Measurements from ENCODE around the gene MPC1. TPM values are rescaled to one million over a fixed set of nuclear protein-coding genes. Genes with fewer than 3 reads are reported as not detected.
"Not testable (repeated sequence)": the region's sequence is repeated elsewhere in the genome, so short reads cannot be mapped to it uniquely, and the experiment has no call there.

MPC1 gene
- total RNA-seq, 2 donors from 2014 or later: 21.6 to 22.1 TPM

DNA sequence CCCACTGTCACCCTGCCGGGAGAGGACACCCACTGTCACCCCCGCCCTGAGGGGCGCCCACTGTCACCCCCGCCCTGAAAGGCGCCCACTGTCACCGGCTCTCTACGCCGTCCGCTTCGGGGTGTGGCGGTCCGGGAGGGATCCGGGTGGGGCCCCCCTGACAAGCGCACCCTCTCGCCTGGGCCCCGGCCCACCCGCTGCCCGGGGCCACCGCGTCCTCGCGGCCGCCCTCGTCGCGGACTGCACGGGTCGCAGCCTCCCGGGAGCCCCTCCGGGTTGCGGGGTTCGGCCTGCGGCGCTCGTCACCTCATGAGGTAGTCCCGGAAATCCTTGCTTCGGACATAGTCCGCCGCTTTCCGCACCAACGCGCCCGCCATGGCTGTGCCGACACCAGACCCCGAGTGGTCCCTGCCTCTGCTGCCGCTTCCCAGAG, 224 bp downstream of the MPC1 start:
- H3K4me1 Mint-ChIP-seq: peaks cover 9% of the 10 kb centered on the region
- DNase-seq: no peak
- H3K36me3 Mint-ChIP-seq (ENCODE audit: low read depth): no peaks in the 10 kb centered on the region
- no peaks in the 10 kb centered on the region for H3K9me3 ChIP-seq (ENCODE audit: control insufficient read depth, low read length, poor library complexity, severe bottlenecking)
- H3K4me3 Mint-ChIP-seq: peak overlapping the region; percentile 94
- ATAC-seq: no peak
- H3K27me3 Mint-ChIP-seq: no peaks in the 10 kb centered on the region
- no peak overlapping the region for H3K27ac Mint-ChIP-seq

GRCh38 chr6:166381733-166382499, 824 bp downstream of the MPC1 start:
- DNase-seq (peak; percentile 48 to 57 (median 50)), ATAC-seq (peak; percentile 29)
- H3K4me3 Mint-ChIP-seq: peak overlapping the region; percentile 94
- no peaks in the 10 kb centered on the region for H3K9me3 ChIP-seq (ENCODE audit: control insufficient read depth, low read length, poor library complexity, severe bottlenecking)
- peak overlapping the region; percentile 92 for H3K27ac Mint-ChIP-seq
- H3K4me1 Mint-ChIP-seq: peaks cover 9% of the 10 kb centered on the region
- no peaks in the 10 kb centered on the region for H3K27me3 Mint-ChIP-seq
- no peaks in the 10 kb centered on the region for H3K36me3 Mint-ChIP-seq (ENCODE audit: low read depth)

- Mint-ChIP-seq H3K36me3 (ENCODE audit: low read depth) (no peaks in the 10 kb centered on the region), H3K27me3 (no peaks in the 10 kb centered on the region), H3K4me1 (peaks cover 9% of the 10 kb centered on the region), H3K4me3 (peak overlapping the region; percentile 94), H3K27ac (peak overlapping the region; percentile 92)
- no peaks in the 10 kb centered on the region for H3K9me3 ChIP-seq (ENCODE audit: control insufficient read depth, low read length, poor library complexity, severe bottlenecking)
- DNase-seq (no peak), ATAC-seq (no peak)
Observed at GRCh38 chr6:166381381-166381732, 1.4 kb downstream of the MPC1 start.

GRCh38 chr6:166379800-166380199, 2.9 kb downstream of the MPC1 start:
- Mint-ChIP-seq H3K27ac (no peak overlapping the region), H3K4me3 (no peak overlapping the region), H3K4me1 (peaks cover 9% of the 10 kb centered on the region), H3K27me3 (no peaks in the 10 kb centered on the region), H3K36me3 (ENCODE audit: low read depth) (no peaks in the 10 kb centered on the region)
- DNase-seq (no peak), ATAC-seq (no peak)
- H3K9me3 ChIP-seq (ENCODE audit: control insufficient read depth, low read length, poor library complexity, severe bottlenecking): no peaks in the 10 kb centered on the region

DNA sequence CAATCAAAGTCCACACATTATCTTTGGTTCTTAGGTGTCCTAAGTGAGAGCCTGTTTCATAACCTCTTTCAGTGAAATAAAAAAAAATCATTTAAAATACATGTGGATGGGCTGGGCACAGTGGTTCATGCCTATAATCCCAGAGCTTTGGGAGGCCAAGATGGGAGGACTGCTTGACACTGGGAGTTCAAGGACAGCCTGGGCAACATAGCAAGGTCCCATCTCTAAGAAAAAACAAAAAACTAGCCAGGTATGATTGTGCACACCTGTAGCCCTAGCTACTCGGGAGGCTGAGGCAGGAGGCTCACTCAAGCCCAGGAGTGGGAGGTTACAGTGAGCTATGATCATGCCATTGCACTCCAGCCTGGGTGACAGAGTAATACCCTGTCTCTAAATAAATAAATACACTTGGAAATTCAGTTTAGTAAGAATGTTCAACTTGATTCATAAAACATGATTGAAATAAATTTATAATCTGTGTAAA, 3.6 kb downstream of the MPC1 start:
- H3K9me3 ChIP-seq (ENCODE audit: control insufficient read depth, low read length, poor library complexity, severe bottlenecking): no peaks in the 10 kb centered on the region
- Mint-ChIP-seq H3K27ac (no peak overlapping the region), H3K27me3 (no peaks in the 10 kb centered on the region), H3K4me3 (no peak overlapping the region), H3K4me1 (peaks cover 12% of the 10 kb centered on the region), H3K36me3 (ENCODE audit: low read depth) (peaks cover 2% of the 10 kb centered on the region)
- no peak for ATAC-seq
- no peak for DNase-seq

- Mint-ChIP-seq H3K27me3 (no peaks in the 10 kb centered on the region), H3K27ac (no peak overlapping the region), H3K4me3 (no peak overlapping the region), H3K4me1 (peaks cover 12% of the 10 kb centered on the region), H3K36me3 (ENCODE audit: low read depth) (peaks cover 2% of the 10 kb centered on the region)
- no peak for ATAC-seq
- no peaks in the 10 kb centered on the region for H3K9me3 ChIP-seq (ENCODE audit: control insufficient read depth, low read length, poor library complexity, severe bottlenecking)
- DNase-seq: no peak
Observed at GRCh38 chr6:166377721-166378120, 5.0 kb downstream of the MPC1 start.

DNA sequence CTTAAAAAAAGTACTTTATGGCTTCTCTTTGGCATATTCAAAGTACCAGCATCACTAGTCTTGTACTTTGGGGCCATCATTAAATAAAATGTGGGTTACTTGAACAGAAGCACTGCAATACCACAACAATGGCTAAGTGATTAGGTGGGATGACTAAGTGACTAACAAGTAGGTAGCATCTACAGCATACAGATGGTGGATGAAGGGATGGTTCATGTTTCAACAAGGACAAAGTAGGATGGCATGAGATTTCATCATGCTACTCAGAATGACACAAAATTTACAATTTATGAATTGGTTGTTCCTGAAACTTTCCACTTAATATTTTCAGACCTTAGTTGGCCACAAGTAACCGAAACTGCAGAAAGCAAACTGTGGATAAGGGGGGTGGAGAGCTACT, 7.7 kb downstream of the MPC1 start:
- no peaks in the 10 kb centered on the region for H3K27me3 Mint-ChIP-seq
- peaks cover 3% of the 10 kb centered on the region for H3K4me1 Mint-ChIP-seq
- ATAC-seq (no peak), DNase-seq (no peak)
- peaks cover 2% of the 10 kb centered on the region for H3K36me3 Mint-ChIP-seq (ENCODE audit: low read depth)
- H3K4me3 Mint-ChIP-seq: no peak overlapping the region
- H3K27ac Mint-ChIP-seq: no peak overlapping the region
- no peaks in the 10 kb centered on the region for H3K9me3 ChIP-seq (ENCODE audit: control insufficient read depth, low read length, poor library complexity, severe bottlenecking)

DNA sequence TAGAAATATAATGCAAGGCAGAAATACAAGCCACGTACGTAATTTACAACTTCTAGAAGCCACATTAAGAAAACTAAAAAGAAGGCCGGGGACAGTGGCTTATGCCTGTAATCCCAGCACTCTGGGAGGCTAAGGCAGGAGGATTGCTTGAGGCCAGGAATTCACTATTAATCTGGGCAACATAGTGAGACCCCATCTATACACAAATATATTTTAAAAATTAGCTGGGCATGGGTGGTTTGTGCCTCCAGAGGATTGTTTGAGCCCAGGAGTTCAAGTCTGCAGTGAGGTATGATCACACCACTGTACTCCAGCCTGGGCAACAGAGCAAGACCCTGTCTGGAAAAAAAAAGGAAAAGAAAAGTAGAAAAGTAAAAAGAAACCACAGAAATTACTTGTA, 12.3 kb downstream of the MPC1 start:
- ATAC-seq: no peak
- peaks cover 3% of the 10 kb centered on the region for H3K4me1 Mint-ChIP-seq
- peaks cover 6% of the 10 kb centered on the region for H3K36me3 Mint-ChIP-seq (ENCODE audit: low read depth)
- DNase-seq: no peak
- H3K27me3 Mint-ChIP-seq: no peaks in the 10 kb centered on the region
- H3K27ac Mint-ChIP-seq: no peak overlapping the region
- H3K4me3 Mint-ChIP-seq: no peak overlapping the region
- no peaks in the 10 kb centered on the region for H3K9me3 ChIP-seq (ENCODE audit: control insufficient read depth, low read length, poor library complexity, severe bottlenecking)

- H3K9me3 ChIP-seq (ENCODE audit: control insufficient read depth, low read length, poor library complexity, severe bottlenecking): no peaks in the 10 kb centered on the region
- H3K27me3 Mint-ChIP-seq: no peaks in the 10 kb centered on the region
- peaks cover 3% of the 10 kb centered on the region for H3K4me1 Mint-ChIP-seq
- no peak overlapping the region for H3K4me3 Mint-ChIP-seq
- H3K27ac Mint-ChIP-seq: no peak overlapping the region
- ATAC-seq (no peak), DNase-seq (no peak)
- peaks cover 6% of the 10 kb centered on the region for H3K36me3 Mint-ChIP-seq (ENCODE audit: low read depth)
Observed at GRCh38 chr6:166369782-166370181, 13.0 kb downstream of the MPC1 start.

DNA sequence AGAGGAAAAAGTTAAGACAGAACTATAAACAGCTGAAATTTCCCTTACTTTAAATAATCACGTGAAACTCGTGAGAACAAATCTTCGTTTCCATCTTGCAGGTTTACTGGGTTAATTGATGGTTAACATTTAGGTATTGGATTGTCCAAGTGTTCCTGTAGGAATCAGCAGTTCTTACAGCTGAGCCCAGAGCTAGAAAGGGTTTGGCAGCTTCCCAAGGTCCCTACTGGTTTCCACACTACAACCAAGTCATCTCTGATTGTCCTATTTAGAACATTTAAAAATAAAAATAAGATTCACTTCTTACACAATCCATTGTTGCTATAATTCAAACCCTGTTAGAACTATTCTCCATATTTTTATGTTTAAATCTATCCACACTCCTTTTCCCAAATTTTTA, 15.8 kb downstream of the MPC1 start:
- no peaks in the 10 kb centered on the region for H3K4me1 Mint-ChIP-seq
- no peaks in the 10 kb centered on the region for H3K9me3 ChIP-seq (ENCODE audit: control insufficient read depth, low read length, poor library complexity, severe bottlenecking)
- H3K27me3 Mint-ChIP-seq: no peaks in the 10 kb centered on the region
- no peak for ATAC-seq
- no peak overlapping the region for H3K4me3 Mint-ChIP-seq
- no peak overlapping the region for H3K27ac Mint-ChIP-seq
- peaks cover 3% of the 10 kb centered on the region for H3K36me3 Mint-ChIP-seq (ENCODE audit: low read depth)
- no peak for DNase-seq

- ATAC-seq (no peak), DNase-seq (no peak)
- Mint-ChIP-seq H3K4me1 (no peaks in the 10 kb centered on the region), H3K4me3 (no peak overlapping the region), H3K36me3 (ENCODE audit: low read depth) (peaks cover 3% of the 10 kb centered on the region), H3K27ac (no peak overlapping the region), H3K27me3 (no peaks in the 10 kb centered on the region)
- H3K9me3 ChIP-seq (ENCODE audit: control insufficient read depth, low read length, poor library complexity, severe bottlenecking): no peaks in the 10 kb centered on the region
Observed at GRCh38 chr6:166365806-166366205, 16.9 kb downstream of the MPC1 start.

GRCh38 chr6:166365221-166365620, 17.5 kb downstream of the MPC1 start:
- H3K9me3 ChIP-seq (ENCODE audit: control insufficient read depth, low read length, poor library complexity, severe bottlenecking): no peaks in the 10 kb centered on the region
- no peaks in the 10 kb centered on the region for H3K4me1 Mint-ChIP-seq
- no peak for DNase-seq
- H3K27ac Mint-ChIP-seq: no peak overlapping the region
- no peak for ATAC-seq
- H3K27me3 Mint-ChIP-seq: no peaks in the 10 kb centered on the region
- peaks cover 3% of the 10 kb centered on the region for H3K36me3 Mint-ChIP-seq (ENCODE audit: low read depth)
- H3K4me3 Mint-ChIP-seq: no peak overlapping the region

- Mint-ChIP-seq H3K36me3 (ENCODE audit: low read depth) (peaks cover 3% of the 10 kb centered on the region), H3K27me3 (no peaks in the 10 kb centered on the region), H3K27ac (no peak overlapping the region), H3K4me1 (no peaks in the 10 kb centered on the region), H3K4me3 (no peak overlapping the region)
- no peaks in the 10 kb centered on the region for H3K9me3 ChIP-seq (ENCODE audit: control insufficient read depth, low read length, poor library complexity, severe bottlenecking)
- DNase-seq: no peak
- ATAC-seq: no peak
Observed at GRCh38 chr6:166364456-166364855, 18.3 kb downstream of the MPC1 start.

- H3K27me3 Mint-ChIP-seq; H3K4me1 Mint-ChIP-seq; H3K36me3 Mint-ChIP-seq (ENCODE audit: low read depth): not testable (repeated sequence)
Observed at GRCh38 chr6:166362427-166362826, 20.3 kb downstream of the MPC1 start.

More at GRCh38 chr6:166362427-166362826, 20.3 kb downstream of the MPC1 start:
- DNase-seq; H3K4me3 Mint-ChIP-seq; H3K9me3 ChIP-seq (ENCODE audit: control insufficient read depth, low read length, poor library complexity, severe bottlenecking); ATAC-seq; H3K27ac Mint-ChIP-seq: not testable (repeated sequence)
